Keratinocyte (primary cell): ENCODE data around the gene RAB23. TPM values are rescaled to one million over a fixed set of nuclear protein-coding genes. Genes with fewer than 3 reads are reported as not detected.

Source experiments
- DNase-seq: peaks from one replicate; pipeline ENCODE4 v3.0.0-alpha.2; 2011; ENCODE audit warnings: low read depth, missing footprints, low spot score
- FAIRE-seq: peaks from 2 replicates; lab custom pipeline; 2011; peaks lifted over from hg19 to GRCh38; lab: Jason Lieb, UNC
- H2AFZ ChIP-seq: 2 replicates; pipeline ENCODE4 v1.6.0; 2012; ENCODE audit warnings: low read length, control low read depth, inconsistent platforms; ENCODE audit not compliant: control insufficient read depth
- H3K27ac ChIP-seq: 2 replicates; pipeline ENCODE4 v1.5.1; 2011; ENCODE audit warnings: low read length; ENCODE audit not compliant: control insufficient read depth, insufficient read depth
- H3K27me3 ChIP-seq: 3 replicates; pipeline ENCODE4 v1.6.0; 2011; ENCODE audit warnings: low read length; ENCODE audit not compliant: control insufficient read depth, insufficient read depth; ENCODE audit errors: extremely low read depth
- H3K36me3 ChIP-seq, 2 experiments: 2 replicates in 1 of 2; 3 replicates in 1 of 2; pipeline ENCODE4 v1.5.1; 2011; ENCODE audit warnings: low read length in 2 of 2, mild to moderate bottlenecking in 1 of 2; ENCODE audit not compliant: control insufficient read depth in 2 of 2, insufficient read depth in 2 of 2; ENCODE audit errors: extremely low read depth in 1 of 2
- H3K4me1 ChIP-seq: 3 replicates; pipeline ENCODE4 v1.5.1; 2011; ENCODE audit warnings: low read length; ENCODE audit not compliant: control insufficient read depth, insufficient read depth; ENCODE audit errors: extremely low read depth
- H3K4me2 ChIP-seq: 3 replicates; pipeline ENCODE4 v1.6.0; 2011; ENCODE audit warnings: low read depth, low read length; ENCODE audit not compliant: control insufficient read depth, insufficient read depth; ENCODE audit errors: extremely low read depth
- H3K4me3 ChIP-seq, 3 experiments: fragments of 200-600 bp in 1 of 3; sonication (generic) in 1 of 3; 2 replicates in 2 of 3; 3 replicates in 1 of 3; pipeline ENCODE4 v1.5.1; 2011 to 2016; ENCODE audit warnings: low read length in 3 of 3, mild to moderate bottlenecking in 3 of 3, control low read depth in 2 of 3, inconsistent platforms in 1 of 3, low read depth in 1 of 3, mixed read lengths in 1 of 3, mixed run types in 1 of 3, moderate library complexity in 1 of 3; ENCODE audit not compliant: control insufficient read depth in 2 of 3, insufficient read depth in 2 of 3; ENCODE audit errors: extremely low read depth in 1 of 3
- H3K79me2 ChIP-seq: 2 replicates; pipeline ENCODE4 v1.6.0; 2012; ENCODE audit warnings: low read length; ENCODE audit not compliant: control insufficient read depth, insufficient read depth
- H3K9ac ChIP-seq: 3 replicates; pipeline ENCODE4 v1.6.0; 2011; ENCODE audit warnings: low read length; ENCODE audit not compliant: control insufficient read depth, insufficient read depth; ENCODE audit errors: extremely low read depth
- H3K9me1 ChIP-seq: 3 replicates; pipeline ENCODE4 v1.6.0; 2011; ENCODE audit warnings: low read length; ENCODE audit not compliant: control insufficient read depth, insufficient read depth; ENCODE audit errors: extremely low read depth
- H3K9me3 ChIP-seq: 2 replicates; pipeline ENCODE4 v1.5.1; 2012; ENCODE audit warnings: low read depth, low read length; ENCODE audit not compliant: control insufficient read depth
- H4K20me1 ChIP-seq: 3 replicates; pipeline ENCODE4 v1.6.0; 2011; ENCODE audit warnings: low read length; ENCODE audit not compliant: control insufficient read depth, insufficient read depth; ENCODE audit errors: extremely low read depth
- CTCF ChIP-seq, 3 experiments: IDR thresholded peaks in 1 of 3; conservative IDR thresholded peaks in 1 of 3; optimal IDR thresholded peaks in 1 of 3; 2 replicates in 2 of 3; 3 replicates in 1 of 3; pipeline versions ENCODE3 to v1.5.1; 2011; ENCODE audit warnings: low read length in 3 of 3, mild to moderate bottlenecking in 3 of 3, moderate library complexity in 2 of 3, control low read depth in 1 of 3, inconsistent platforms in 1 of 3; ENCODE audit not compliant: insufficient read depth in 2 of 3; ENCODE audit errors: extremely low read depth in 1 of 3
- EZH2 ChIP-seq: IDR thresholded peaks from one replicate; pipeline ENCODE4 v1.6.1; 2012; ENCODE audit warnings: inconsistent platforms, mild to moderate bottlenecking, low read length, moderate library complexity
- dilution Hi-C: fragments of 300-500 bp; cut with MboI; formaldehyde crosslinking; loops from one replicate; pipeline ENCODE4 v1.7.0; 2020; ENCODE audit warnings: low sequenced_read_pairs; ENCODE audit not compliant: extremely low pct_ligation_motif_present
- polyA plus RNA-seq, 5 experiments: library from polyadenylated mRNA; depleted of rRNA in 3 of 5; stranded (reverse) in 3 of 5; stranded (forward) in 1 of 5; unstranded in 1 of 5; fragments of >200 nt; gene quantifications; 1 replicate in 1 of 5; 2 replicates in 3 of 5; 3 replicates in 1 of 5; pipeline versions ENCODE4 v1.2.1 to v1.2.3, GENCODE V29; 2011 to 2012; ENCODE audit warnings: missing spikeins in 2 of 5, low read depth in 1 of 5, low replicate concordance in 1 of 5

The RAB23 gene
- polyA plus RNA-seq, 1 donor (not counting 4 experiments of a cell fraction or from before 2014, with no cell fraction given): 14.6 TPM

- no peaks in the 10 kb centered on the region for H3K9me1 ChIP-seq
- H3K27me3 ChIP-seq: no peaks in the 10 kb centered on the region
- no peak overlapping the region for H2AFZ ChIP-seq
- dilution Hi-C loops: no loop called here
- H3K9ac ChIP-seq: no peak overlapping the region
- no peaks in the 10 kb centered on the region for H4K20me1 ChIP-seq
- no peaks in the 10 kb centered on the region for H3K4me1 ChIP-seq
- FAIRE-seq: no peak
- H3K36me3 ChIP-seq: no peaks in the 10 kb centered on the region
- H3K9me3 ChIP-seq: no peaks in the 10 kb centered on the region
- no peak overlapping the region for H3K4me3 ChIP-seq
- no peak overlapping the region for H3K27ac ChIP-seq
- DNase-seq: no peak
- H3K79me2 ChIP-seq: no peaks in the 10 kb centered on the region
- no peak overlapping the region for H3K4me2 ChIP-seq
- no peak for TF ChIP-seq EZH2
- TF ChIP-seq CTCF (optimal IDR thresholded peaks at IDR 0.05 in 1 of 3, IDR thresholded peaks at IDR 0.05 in 1 of 3, conservative IDR thresholded peaks at IDR 0.05 in 1 of 3; ENCODE audit: extremely low read depth in 1 of 3, insufficient read depth in 2 of 3, low read length in 3 of 3): no peak
Observed at GRCh38 chr6:57242505-57242904, 20.4 kb upstream of the RAB23 start.

DNA sequence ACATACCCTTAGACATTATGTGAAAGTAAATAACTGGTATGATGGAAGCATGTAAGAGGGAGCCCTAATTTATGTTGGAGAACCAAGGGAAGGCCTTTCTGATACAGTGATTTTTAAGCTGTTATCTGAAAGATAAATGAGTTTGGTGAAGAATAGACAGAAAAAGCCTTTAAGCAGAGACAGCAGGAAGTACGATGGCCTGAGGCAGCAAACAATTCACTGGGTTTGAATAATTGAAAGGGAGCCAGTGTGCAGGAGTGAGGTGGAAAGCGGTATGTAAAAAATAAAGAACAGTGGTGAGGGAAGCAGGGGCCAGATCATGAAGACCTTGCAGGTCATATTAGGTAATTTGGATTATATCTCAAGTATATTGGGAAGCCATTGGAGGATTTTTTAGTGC, 4.1 kb upstream of the RAB23 start:
- Histone ChIP-seq H3K9me1 (no peaks in the 10 kb centered on the region), H3K27me3 (no peaks in the 10 kb centered on the region), H3K4me2 (no peak overlapping the region), H2AFZ (no peak overlapping the region), H3K36me3 (no peaks in the 10 kb centered on the region), H3K79me2 (peaks cover 3% of the 10 kb centered on the region), H4K20me1 (no peaks in the 10 kb centered on the region), H3K27ac (no peak overlapping the region), H3K9me3 (no peaks in the 10 kb centered on the region), H3K4me1 (peaks cover 13% of the 10 kb centered on the region), H3K9ac (no peak overlapping the region), H3K4me3 (no peak overlapping the region)
- no peak for DNase-seq
- TF ChIP-seq CTCF (optimal IDR thresholded peaks at IDR 0.05 in 1 of 3, IDR thresholded peaks at IDR 0.05 in 1 of 3, conservative IDR thresholded peaks at IDR 0.05 in 1 of 3; ENCODE audit: extremely low read depth in 1 of 3, insufficient read depth in 2 of 3, low read length in 3 of 3) (no peak), EZH2 (no peak)
- FAIRE-seq: peak; percentile 56
- dilution Hi-C loops: no loop called here
